ENCODE data around the gene STXBP2.

STXBP2 gene

DNA sequence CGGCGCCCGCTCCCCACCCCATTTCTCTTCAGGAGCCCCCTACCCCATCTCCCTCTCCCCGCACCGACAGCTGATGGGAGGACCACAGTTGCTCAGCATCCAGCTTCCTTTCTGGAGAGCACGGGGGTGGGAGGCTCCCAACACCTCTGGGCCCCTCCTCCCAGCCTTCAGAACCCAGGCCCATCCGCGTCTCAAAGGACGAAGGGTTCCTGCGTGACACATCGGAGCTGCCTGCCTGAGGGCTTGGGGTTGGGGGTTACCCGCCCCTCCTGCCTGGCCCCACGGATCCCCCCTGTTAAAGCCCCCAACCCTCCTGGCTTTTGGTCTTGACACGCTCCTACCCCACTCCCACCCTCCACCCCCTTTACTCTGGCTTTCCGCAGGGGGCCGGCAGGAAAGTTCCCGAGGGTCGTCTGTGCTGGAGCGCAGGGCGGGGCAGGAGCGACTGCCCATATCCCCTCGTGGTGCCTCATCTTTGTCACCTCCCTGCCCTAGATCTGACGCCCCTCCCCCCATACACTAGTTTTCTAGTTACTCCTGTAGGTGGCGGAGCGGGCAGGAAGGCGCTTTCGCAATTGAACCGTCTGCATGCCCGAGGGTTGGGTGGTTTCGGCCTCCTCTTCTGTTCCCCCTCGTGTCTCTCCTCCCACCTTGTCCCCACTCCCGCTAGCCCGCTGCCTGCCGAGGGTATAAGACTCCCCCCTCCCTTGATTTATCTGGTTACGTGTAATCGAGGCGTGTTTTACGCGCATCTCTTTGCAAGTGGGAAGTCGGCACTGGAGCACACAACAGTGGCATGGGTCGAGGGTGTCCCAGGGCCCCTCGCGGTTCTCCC is 44.6 kb downstream of the STXBP2 start:
- H3K18ac ChIP-seq (ENCODE audit: low read length) = no peak overlapping the region
- no peaks in the 10 kb centered on the region for H3K27me3 ChIP-seq (ENCODE audit: insufficient read depth, low read length, poor library complexity)
- H4K5ac ChIP-seq (ENCODE audit: low read length) = no peak overlapping the region
- H3K36me3 ChIP-seq (ENCODE audit: control insufficient read depth, insufficient read depth, low read length) = no peaks in the 10 kb centered on the region
- H4K8ac ChIP-seq (ENCODE audit: low read depth, low read length) = no peak overlapping the region
- peaks cover 3% of the 10 kb centered on the region for H3K79me1 ChIP-seq (ENCODE audit: low read length)
- peak overlapping the region; percentile 93 for H3K9ac ChIP-seq (ENCODE audit: low read length)
- no peak overlapping the region for H2BK15ac ChIP-seq (replicated peaks; ENCODE audit: low read depth)
- DNase-seq = peak; percentile 95
- peak overlapping the region; percentile 89 for H3K56ac ChIP-seq (ENCODE audit: low read length)
- H2BK5ac ChIP-seq (ENCODE audit: low read length) = no peak overlapping the region
- H3K4ac ChIP-seq (ENCODE audit: low read depth, low read length) = peak overlapping the region; percentile 8
- peaks cover 4% of the 10 kb centered on the region for H3K79me2 ChIP-seq (ENCODE audit: control insufficient read depth, insufficient read depth, low read length)
- peak overlapping the region; percentile 95 for H2AK5ac ChIP-seq (ENCODE audit: low read length)
- peak overlapping the region; percentile 85 for H3K4me3 ChIP-seq (ENCODE audit: low read length)
- no peak overlapping the region for H3K23ac ChIP-seq (ENCODE audit: low read length)
- H3K4me1 ChIP-seq (ENCODE audit: control insufficient read depth, low read depth, low read length) = peaks cover 3% of the 10 kb centered on the region
- H2BK120ac ChIP-seq (ENCODE audit: low read depth, low read length) = no peak overlapping the region
- no CpG with 5 or more reads among the region's 43 CpGs for WGBS (ENCODE audit: extremely low coverage, insufficient coverage, low lambda C conversion rate)
- H3K4me2 ChIP-seq (ENCODE audit: low read length) = peak overlapping the region; percentile 89
- no peak overlapping the region for H3K27ac ChIP-seq (ENCODE audit: low read depth, low read length)

DNA sequence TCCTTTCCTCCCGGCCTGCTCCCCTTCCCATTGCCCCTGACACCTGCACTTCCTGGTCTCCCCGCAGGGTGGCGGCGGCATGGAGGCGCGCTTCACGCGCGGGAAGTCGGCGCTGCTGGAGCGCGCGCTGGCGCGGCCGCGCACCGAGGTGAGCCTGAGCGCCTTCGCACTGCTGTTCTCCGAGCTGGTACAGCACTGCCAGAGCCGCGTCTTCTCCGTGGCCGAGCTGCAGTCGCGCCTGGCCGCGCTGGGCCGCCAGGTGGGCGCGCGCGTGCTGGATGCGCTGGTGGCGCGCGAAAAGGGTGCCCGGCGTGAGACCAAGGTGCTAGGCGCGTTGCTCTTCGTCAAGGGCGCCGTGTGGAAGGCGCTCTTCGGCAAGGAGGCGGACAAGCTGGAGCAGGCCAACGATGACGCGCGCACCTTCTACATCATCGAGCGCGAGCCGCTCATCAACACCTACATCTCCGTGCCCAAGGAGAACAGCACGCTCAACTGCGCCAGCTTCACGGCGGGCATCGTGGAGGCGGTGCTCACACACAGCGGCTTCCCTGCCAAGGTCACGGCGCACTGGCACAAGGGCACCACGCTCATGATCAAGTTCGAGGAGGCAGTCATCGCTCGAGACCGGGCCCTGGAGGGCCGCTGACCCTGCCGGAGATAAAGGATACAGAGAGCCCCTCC is 45.4 kb downstream of the STXBP2 start:
- Histone ChIP-seq H2BK15ac (replicated peaks; ENCODE audit: low read depth) (no peak overlapping the region), H4K8ac (ENCODE audit: low read depth, low read length) (no peak overlapping the region), H3K9ac (ENCODE audit: low read length) (peak overlapping the region; percentile 70), H3K23ac (ENCODE audit: low read length) (no peak overlapping the region), H2BK5ac (ENCODE audit: low read length) (no peak overlapping the region), H4K5ac (ENCODE audit: low read length) (no peak overlapping the region), H3K18ac (ENCODE audit: low read length) (no peak overlapping the region), H3K4me1 (ENCODE audit: control insufficient read depth, low read depth, low read length) (peaks cover 3% of the 10 kb centered on the region), H3K4me2 (ENCODE audit: low read length) (no peak overlapping the region), H3K27ac (ENCODE audit: low read depth, low read length) (no peak overlapping the region), H3K36me3 (ENCODE audit: control insufficient read depth, insufficient read depth, low read length) (no peaks in the 10 kb centered on the region), H2AK5ac (ENCODE audit: low read length) (no peak overlapping the region), H3K4ac (ENCODE audit: low read depth, low read length) (no peak overlapping the region), H3K56ac (ENCODE audit: low read length) (peak overlapping the region; percentile 85), H3K79me1 (ENCODE audit: low read length) (peaks cover 3% of the 10 kb centered on the region), H3K27me3 (ENCODE audit: insufficient read depth, low read length, poor library complexity) (no peaks in the 10 kb centered on the region), H3K4me3 (ENCODE audit: low read length) (no peak overlapping the region), H3K79me2 (ENCODE audit: control insufficient read depth, insufficient read depth, low read length) (peaks cover 4% of the 10 kb centered on the region), H2BK120ac (ENCODE audit: low read depth, low read length) (no peak overlapping the region)
- DNase-seq = no peak
- no CpG with 5 or more reads among the region's 74 CpGs for WGBS (ENCODE audit: extremely low coverage, insufficient coverage, low lambda C conversion rate)

DNA sequence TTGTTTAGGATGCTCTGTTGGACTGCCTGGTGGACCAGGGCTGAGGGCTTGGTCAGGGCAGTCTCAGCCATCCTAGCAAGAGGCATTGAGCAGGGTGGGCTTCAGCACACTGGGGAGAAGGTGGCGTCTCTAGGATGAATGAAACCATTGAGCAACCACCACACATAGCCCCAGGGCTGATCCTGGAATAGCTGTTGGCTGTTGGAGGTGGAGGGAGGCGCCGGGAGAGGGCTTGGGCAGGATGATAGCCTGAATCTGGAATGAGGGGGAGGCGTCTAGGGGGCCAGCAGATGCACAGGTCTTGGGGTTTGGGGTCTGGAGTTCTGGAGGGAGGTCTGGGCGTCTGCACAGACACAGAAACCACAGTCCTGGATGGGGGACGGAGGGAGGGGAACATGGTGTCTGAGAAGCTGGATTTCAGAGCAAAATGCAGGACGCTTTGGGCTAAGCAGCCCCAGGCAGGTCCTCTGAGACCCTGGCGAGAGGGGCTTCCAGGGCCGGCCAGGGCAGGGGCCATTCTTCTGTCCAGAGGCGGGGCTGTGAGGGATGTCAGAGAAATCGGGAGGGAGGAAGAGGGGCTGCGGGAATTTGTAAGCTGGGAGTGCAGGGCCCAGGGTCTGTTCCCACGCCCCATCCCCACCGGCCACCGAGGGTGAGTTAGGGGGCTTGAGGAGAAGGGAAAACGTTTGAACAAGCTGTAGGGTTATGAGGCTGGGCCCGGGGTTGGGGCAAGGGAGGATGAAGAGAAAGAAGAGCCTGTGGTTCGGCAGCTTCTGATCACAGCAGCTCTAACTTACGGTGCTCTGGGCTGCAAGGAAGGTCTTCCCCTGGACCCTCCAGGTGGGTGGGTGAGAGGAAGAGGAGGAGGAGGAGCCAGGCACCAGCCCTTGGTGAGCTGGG is 48.9 kb downstream of the STXBP2 start:
- no peak overlapping the region for H2BK120ac ChIP-seq (ENCODE audit: low read depth, low read length)
- H4K5ac ChIP-seq (ENCODE audit: low read length) = no peak overlapping the region
- H2BK15ac ChIP-seq (replicated peaks; ENCODE audit: low read depth) = no peak overlapping the region
- no peaks in the 10 kb centered on the region for H3K36me3 ChIP-seq (ENCODE audit: control insufficient read depth, insufficient read depth, low read length)
- H3K23ac ChIP-seq (ENCODE audit: low read length) = no peak overlapping the region
- H4K8ac ChIP-seq (ENCODE audit: low read depth, low read length) = no peak overlapping the region
- H3K18ac ChIP-seq (ENCODE audit: low read length) = no peak overlapping the region
- no peaks in the 10 kb centered on the region for H3K27me3 ChIP-seq (ENCODE audit: insufficient read depth, low read length, poor library complexity)
- H3K79me2 ChIP-seq (ENCODE audit: control insufficient read depth, insufficient read depth, low read length) = peaks cover 4% of the 10 kb centered on the region
- no peak overlapping the region for H3K56ac ChIP-seq (ENCODE audit: low read length)
- DNase-seq = no peak
- H3K4me2 ChIP-seq (ENCODE audit: low read length) = no peak overlapping the region
- no peak overlapping the region for H3K9ac ChIP-seq (ENCODE audit: low read length)
- no peak overlapping the region for H3K27ac ChIP-seq (ENCODE audit: low read depth, low read length)
- peaks cover 3% of the 10 kb centered on the region for H3K79me1 ChIP-seq (ENCODE audit: low read length)
- H2AK5ac ChIP-seq (ENCODE audit: low read length) = no peak overlapping the region
- no peak overlapping the region for H3K4ac ChIP-seq (ENCODE audit: low read depth, low read length)
- no peak overlapping the region for H2BK5ac ChIP-seq (ENCODE audit: low read length)
- WGBS (ENCODE audit: extremely low coverage, insufficient coverage, low lambda C conversion rate) = no CpG with 5 or more reads among the region's 19 CpGs
- peaks cover 3% of the 10 kb centered on the region for H3K4me1 ChIP-seq (ENCODE audit: control insufficient read depth, low read depth, low read length)
- no peak overlapping the region for H3K4me3 ChIP-seq (ENCODE audit: low read length)

GRCh38 chr19:7687177-7687576 is 50.3 kb downstream of the STXBP2 start:
- Histone ChIP-seq H3K56ac (ENCODE audit: low read length) (no peak overlapping the region), H4K5ac (ENCODE audit: low read length) (no peak overlapping the region), H2BK15ac (replicated peaks; ENCODE audit: low read depth) (no peak overlapping the region), H3K23ac (ENCODE audit: low read length) (no peak overlapping the region), H3K27ac (ENCODE audit: low read depth, low read length) (no peak overlapping the region), H3K4me3 (ENCODE audit: low read length) (no peak overlapping the region), H3K79me1 (ENCODE audit: low read length) (no peaks in the 10 kb centered on the region), H4K8ac (ENCODE audit: low read depth, low read length) (no peak overlapping the region), H2AK5ac (ENCODE audit: low read length) (no peak overlapping the region), H3K27me3 (ENCODE audit: insufficient read depth, low read length, poor library complexity) (no peaks in the 10 kb centered on the region), H3K4ac (ENCODE audit: low read depth, low read length) (no peak overlapping the region), H3K4me1 (ENCODE audit: control insufficient read depth, low read depth, low read length) (no peaks in the 10 kb centered on the region), H3K18ac (ENCODE audit: low read length) (no peak overlapping the region), H3K4me2 (ENCODE audit: low read length) (no peak overlapping the region), H3K36me3 (ENCODE audit: control insufficient read depth, insufficient read depth, low read length) (no peaks in the 10 kb centered on the region), H3K9ac (ENCODE audit: low read length) (no peak overlapping the region), H3K79me2 (ENCODE audit: control insufficient read depth, insufficient read depth, low read length) (no peaks in the 10 kb centered on the region), H2BK120ac (ENCODE audit: low read depth, low read length) (no peak overlapping the region), H2BK5ac (ENCODE audit: low read length) (no peak overlapping the region)
- no CpG with 5 or more reads among the region's 12 CpGs for WGBS (ENCODE audit: extremely low coverage, insufficient coverage, low lambda C conversion rate)
- DNase-seq = no peak

- DNase-seq = no peak
- H4K5ac ChIP-seq (ENCODE audit: low read length) = no peak overlapping the region
- no peak overlapping the region for H3K4me2 ChIP-seq (ENCODE audit: low read length)
- no peaks in the 10 kb centered on the region for H3K36me3 ChIP-seq (ENCODE audit: control insufficient read depth, insufficient read depth, low read length)
- no peak overlapping the region for H4K8ac ChIP-seq (ENCODE audit: low read depth, low read length)
- no peak overlapping the region for H3K27ac ChIP-seq (ENCODE audit: low read depth, low read length)
- H2AK5ac ChIP-seq (ENCODE audit: low read length) = no peak overlapping the region
- H3K56ac ChIP-seq (ENCODE audit: low read length) = no peak overlapping the region
- H2BK5ac ChIP-seq (ENCODE audit: low read length) = no peak overlapping the region
- no peak overlapping the region for H3K18ac ChIP-seq (ENCODE audit: low read length)
- no peaks in the 10 kb centered on the region for H3K79me2 ChIP-seq (ENCODE audit: control insufficient read depth, insufficient read depth, low read length)
- H3K9ac ChIP-seq (ENCODE audit: low read length) = no peak overlapping the region
- no peaks in the 10 kb centered on the region for H3K79me1 ChIP-seq (ENCODE audit: low read length)
- H3K4me1 ChIP-seq (ENCODE audit: control insufficient read depth, low read depth, low read length) = no peaks in the 10 kb centered on the region
- no peaks in the 10 kb centered on the region for H3K27me3 ChIP-seq (ENCODE audit: insufficient read depth, low read length, poor library complexity)
- no peak overlapping the region for H2BK120ac ChIP-seq (ENCODE audit: low read depth, low read length)
- H3K4ac ChIP-seq (ENCODE audit: low read depth, low read length) = no peak overlapping the region
- H3K4me3 ChIP-seq (ENCODE audit: low read length) = no peak overlapping the region
- H3K23ac ChIP-seq (ENCODE audit: low read length) = no peak overlapping the region
- WGBS (ENCODE audit: extremely low coverage, insufficient coverage, low lambda C conversion rate) = no CpG with 5 or more reads among the region's 23 CpGs
- H2BK15ac ChIP-seq (replicated peaks; ENCODE audit: low read depth) = no peak overlapping the region
Measured at GRCh38 chr19:7689165-7689564, 52.3 kb downstream of the STXBP2 start.

Data from mesendoderm (in vitro differentiated cells).